IPS-NIHi7 (cell line): ENCODE measurements around the gene OTUD1.

ENCODE experiments used
- DNase-seq: peaks from one replicate; pipeline ENCODE4 v3.0.0; 2012; ENCODE audit warnings: mixed read lengths; ENCODE audit errors: extremely low spot score

Gene OTUD1

DNA sequence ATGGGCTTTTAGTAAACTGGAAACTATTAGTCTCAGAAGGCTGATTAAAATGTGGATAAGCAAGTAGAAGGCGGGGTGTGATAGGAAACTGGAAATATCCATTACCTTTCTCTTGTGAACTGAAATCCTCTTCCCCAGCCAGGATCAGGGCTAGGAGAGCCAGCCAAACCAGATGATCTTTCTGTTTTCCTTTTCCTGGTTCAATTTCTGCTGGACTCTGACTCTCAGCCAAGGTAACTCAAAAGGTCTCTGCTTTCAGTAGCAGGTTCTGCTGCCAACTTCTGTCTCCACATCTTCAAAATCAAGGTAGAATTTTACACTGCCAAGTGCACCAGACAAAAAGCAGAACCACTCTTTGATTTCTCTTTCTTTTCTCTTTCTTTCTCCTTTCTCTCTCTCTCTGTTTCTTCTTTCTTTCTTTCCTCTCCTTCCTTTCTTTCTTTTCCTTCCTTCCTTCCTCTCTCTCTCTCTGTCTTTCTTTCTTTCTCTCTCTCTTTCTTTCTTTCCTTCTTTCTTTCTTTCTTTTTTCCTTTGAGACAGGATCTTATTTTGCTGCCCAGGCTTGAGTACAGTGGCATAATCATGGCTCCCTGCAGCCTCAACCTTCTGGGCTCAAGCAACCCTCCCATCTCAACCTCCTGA is 30.8 kb downstream of the OTUD1 start:
- no peak for DNase-seq

- DNase-seq: peak; percentile 14
These were observed 33.3 kb downstream of the OTUD1 start for GRCh38 chr10:23472181-23472580.

- no peak for DNase-seq
These were observed 35.2 kb downstream of the OTUD1 start for GRCh38 chr10:23474081-23474480.

DNA sequence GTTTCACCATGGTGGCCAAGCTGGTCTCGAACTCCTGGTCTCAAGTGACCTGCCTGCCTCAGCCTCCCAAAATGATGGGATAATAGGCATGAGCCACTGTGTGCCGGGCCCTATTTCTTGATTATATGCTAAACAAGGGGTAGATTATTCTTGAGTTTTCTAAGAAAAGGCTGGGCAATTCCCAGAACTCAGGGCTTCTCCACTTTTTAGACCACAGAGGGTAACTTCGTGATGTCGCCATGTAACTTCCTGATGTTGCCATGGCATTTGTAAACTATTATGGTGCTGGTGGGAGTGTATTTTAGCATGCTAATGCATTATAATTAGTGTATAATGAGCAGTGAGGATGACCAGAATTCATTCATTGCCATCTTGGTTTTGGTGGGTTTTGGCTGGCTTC is 35.8 kb downstream of the OTUD1 start:
- no peak for DNase-seq

- DNase-seq: no peak
These were observed 39.7 kb downstream of the OTUD1 start for GRCh38 chr10:23478570-23478969.

- DNase-seq: no peak
These were observed 41.1 kb downstream of the OTUD1 start for GRCh38 chr10:23479798-23480473.

- DNase-seq: no peak
These were observed 42.6 kb downstream of the OTUD1 start for GRCh38 chr10:23481363-23481961.

DNA sequence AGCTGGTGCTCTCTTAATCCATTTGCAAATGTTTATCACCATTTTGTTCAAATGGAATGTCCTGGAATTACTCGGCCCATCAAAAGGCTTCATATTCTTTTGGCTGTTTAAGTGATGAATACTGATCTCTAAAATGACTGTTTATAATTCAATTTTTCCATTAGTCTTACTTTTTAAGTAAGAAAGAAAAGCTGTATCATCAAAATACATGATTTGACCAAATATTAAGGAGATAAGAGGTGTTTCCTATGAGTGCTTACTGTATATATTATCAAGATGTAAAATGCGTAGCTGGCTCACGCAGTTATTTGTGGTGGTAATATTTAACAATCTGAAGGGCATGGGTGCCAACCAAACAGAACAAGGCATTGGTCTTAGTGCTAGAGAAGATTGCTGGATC is 51.2 kb downstream of the OTUD1 start:
- no peak for DNase-seq
